Measurements from ENCODE around the gene ANGPTL2.

Gene ANGPTL2

DNA sequence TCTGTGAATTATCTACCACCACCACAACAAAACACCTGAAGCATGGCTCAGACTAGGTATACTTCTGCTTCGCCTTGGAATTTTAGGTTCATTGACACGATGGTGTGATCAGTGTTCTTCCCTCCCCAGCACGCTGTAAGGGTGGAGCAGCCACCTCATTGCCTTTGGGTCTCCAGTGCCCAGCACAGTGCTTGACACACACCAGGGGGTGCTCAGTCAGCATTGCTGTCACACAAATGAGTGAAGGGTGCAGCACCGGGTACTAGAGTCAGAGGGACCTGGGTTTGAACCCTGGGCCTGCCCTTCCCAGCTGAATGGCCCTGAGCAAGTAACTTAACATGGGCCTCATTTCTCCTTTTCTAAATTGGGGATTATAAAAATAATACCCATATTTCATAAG, 9.9 kb upstream of the ANGPTL2 start:
- TF ChIP-seq, protein P1, sequence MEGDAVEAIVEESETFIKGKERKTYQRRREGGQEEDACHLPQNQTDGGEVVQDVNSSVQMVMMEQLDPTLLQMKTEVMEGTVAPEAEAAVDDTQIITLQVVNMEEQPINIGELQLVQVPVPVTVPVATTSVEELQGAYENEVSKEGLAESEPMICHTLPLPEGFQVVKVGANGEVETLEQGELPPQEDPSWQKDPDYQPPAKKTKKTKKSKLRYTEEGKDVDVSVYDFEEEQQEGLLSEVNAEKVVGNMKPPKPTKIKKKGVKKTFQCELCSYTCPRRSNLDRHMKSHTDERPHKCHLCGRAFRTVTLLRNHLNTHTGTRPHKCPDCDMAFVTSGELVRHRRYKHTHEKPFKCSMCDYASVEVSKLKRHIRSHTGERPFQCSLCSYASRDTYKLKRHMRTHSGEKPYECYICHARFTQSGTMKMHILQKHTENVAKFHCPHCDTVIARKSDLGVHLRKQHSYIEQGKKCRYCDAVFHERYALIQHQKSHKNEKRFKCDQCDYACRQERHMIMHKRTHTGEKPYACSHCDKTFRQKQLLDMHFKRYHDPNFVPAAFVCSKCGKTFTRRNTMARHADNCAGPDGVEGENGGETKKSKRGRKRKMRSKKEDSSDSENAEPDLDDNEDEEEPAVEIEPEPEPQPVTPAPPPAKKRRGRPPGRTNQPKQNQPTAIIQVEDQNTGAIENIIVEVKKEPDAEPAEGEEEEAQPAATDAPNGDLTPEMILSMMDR (IDR thresholded peaks at IDR 0.05; ENCODE audit: borderline replicate concordance, control extremely low read depth, extremely low read depth, insufficient read depth, missing control alignments), result no peak
- in situ Hi-C loops (cut with MboI; ENCODE audit: low sequenced_read_pairs, unreplicated experiment), result no loop called here
- DNase-seq (ENCODE audit: low spot score), result no peak

DNA sequence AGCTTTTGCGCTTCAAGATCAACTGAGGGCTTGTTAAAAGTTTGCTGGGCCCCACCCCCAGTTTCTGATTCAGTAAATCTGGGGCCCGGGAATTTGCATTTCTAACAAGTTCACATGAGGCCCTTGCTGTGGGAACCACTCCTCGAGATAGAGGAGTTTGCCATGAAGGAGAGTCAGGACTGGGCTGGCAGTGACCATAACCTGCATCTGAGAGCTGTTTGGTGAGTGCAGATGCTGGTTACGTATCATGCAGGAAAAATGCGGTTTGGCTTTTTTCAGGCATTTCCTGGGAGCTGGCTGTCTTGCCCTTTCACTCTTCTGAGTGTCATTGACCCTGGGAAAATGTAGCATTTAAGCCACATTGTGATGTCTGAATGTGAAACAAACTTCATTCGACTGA, 9.4 kb upstream of the ANGPTL2 start:
- TF ChIP-seq, protein P1 (IDR thresholded peaks at IDR 0.05; ENCODE audit: borderline replicate concordance, control extremely low read depth, extremely low read depth, insufficient read depth, missing control alignments), result no peak
- no peak for DNase-seq (ENCODE audit: low spot score)
- in situ Hi-C loops (cut with MboI; ENCODE audit: low sequenced_read_pairs, unreplicated experiment), result no loop called here

GRCh38 chr9:127130661-127131538, 8.5 kb upstream of the ANGPTL2 start:
- TF ChIP-seq, protein P1 (IDR thresholded peaks at IDR 0.05; ENCODE audit: borderline replicate concordance, control extremely low read depth, extremely low read depth, insufficient read depth, missing control alignments), result no peak
- no peak for DNase-seq (ENCODE audit: low spot score)
- in situ Hi-C loops (cut with MboI; ENCODE audit: low sequenced_read_pairs, unreplicated experiment), result no loop called here

GRCh38 chr9:127130235-127130634, 7.8 kb upstream of the ANGPTL2 start:
- in situ Hi-C loops (cut with MboI; ENCODE audit: low sequenced_read_pairs, unreplicated experiment), result no loop called here
- DNase-seq (ENCODE audit: low spot score), result no peak
- TF ChIP-seq, protein P1 (IDR thresholded peaks at IDR 0.05; ENCODE audit: borderline replicate concordance, control extremely low read depth, extremely low read depth, insufficient read depth, missing control alignments), result no peak

DNA sequence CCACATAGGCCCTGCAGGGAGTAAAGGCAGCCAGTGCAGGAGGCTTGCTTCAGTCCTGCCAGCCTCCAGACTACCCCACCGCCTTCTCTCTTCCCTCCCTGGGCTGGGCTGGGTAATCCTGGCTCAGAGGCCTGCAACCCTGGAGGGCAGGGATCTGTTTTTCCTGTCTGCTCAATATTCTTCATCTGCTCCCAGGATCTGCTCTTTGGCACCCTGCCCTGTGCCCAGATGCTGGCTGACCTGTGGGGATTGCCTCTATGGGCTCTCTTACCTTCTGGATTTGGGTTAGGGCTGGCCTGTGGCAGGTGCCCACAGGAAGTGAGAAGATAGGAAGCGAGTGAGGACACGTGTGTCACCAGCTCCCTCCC, 7.3 kb upstream of the ANGPTL2 start:
- TF ChIP-seq, protein P1 (IDR thresholded peaks at IDR 0.05; ENCODE audit: borderline replicate concordance, control extremely low read depth, extremely low read depth, insufficient read depth, missing control alignments), result no peak
- DNase-seq (ENCODE audit: low spot score), result no peak
- in situ Hi-C loops (cut with MboI; ENCODE audit: low sequenced_read_pairs, unreplicated experiment), result no loop called here

DNA sequence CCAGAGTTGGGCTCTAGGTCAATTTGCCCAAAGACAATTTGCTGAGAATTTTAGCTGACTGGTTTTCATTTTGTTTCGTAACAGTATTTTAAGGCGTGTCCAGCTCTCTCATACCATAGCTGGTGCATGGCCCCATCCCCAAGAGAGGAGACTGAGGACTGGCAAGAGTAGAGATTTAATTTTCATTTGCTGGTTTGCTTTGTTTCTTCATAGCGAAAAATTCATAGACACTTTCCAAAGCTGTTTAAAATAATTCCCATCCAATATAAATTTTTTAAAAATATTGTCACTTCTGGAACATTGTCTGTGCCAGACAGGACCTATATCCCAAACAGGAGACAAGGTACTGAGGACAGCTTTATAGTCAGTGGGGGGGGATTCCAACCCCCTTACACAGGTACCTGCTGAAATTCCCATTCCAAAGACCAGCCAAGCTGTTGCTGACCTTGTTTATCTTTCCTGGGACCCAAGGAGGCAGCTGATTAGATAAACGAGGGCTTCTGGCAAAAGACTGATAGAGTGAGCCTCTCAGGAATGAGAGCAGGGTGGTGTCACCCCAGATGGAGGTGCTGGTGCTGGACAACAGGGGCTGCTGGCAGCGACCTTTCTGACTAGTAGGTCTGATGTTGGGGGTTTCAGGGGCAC, 6.8 kb upstream of the ANGPTL2 start:
- DNase-seq (ENCODE audit: low spot score), result no peak
- TF ChIP-seq, protein P1 (IDR thresholded peaks at IDR 0.05; ENCODE audit: borderline replicate concordance, control extremely low read depth, extremely low read depth, insufficient read depth, missing control alignments), result no peak
- in situ Hi-C loops (cut with MboI; ENCODE audit: low sequenced_read_pairs, unreplicated experiment), result no loop called here

Data from GM13976 (cell line).